AG04449 (cell line): ENCODE results near the gene RABGAP1.
A peak's percentile ranks its signal among the peaks of the same experiment; 100 is the strongest.

Source experiments
- CTCF ChIA-PET: fragments of 350-600 bp; formaldehyde crosslinking; extraction: SDS; loops from one replicate; lab custom pipeline; 2021; ENCODE audit warnings: antibody characterized with exemption; lab: Yijun Ruan, JAX
- POLR2A ChIA-PET: fragments of 400-600, 350-600 bp; formaldehyde crosslinking; extraction: SDS; loops from one replicate; lab custom pipeline; 2020; ENCODE audit warnings: antibody characterized with exemption, inconsistent platforms; lab: Yijun Ruan, JAX
- DNase-seq: peaks from one replicate; pipeline ENCODE4 v3.0.0-alpha.2; 2010; ENCODE audit warnings: low read depth, low spot score
- H3K4me3 ChIP-seq: 2 replicates; pipeline ENCODE4 v1.5.1; 2011; ENCODE audit warnings: low read depth, mild to moderate bottlenecking, control low read depth, low read length
- CTCF ChIP-seq: IDR thresholded peaks from one replicate; pipeline ENCODE4 v1.5.1; 2011; ENCODE audit warnings: mild to moderate bottlenecking, moderate library complexity, low read length, control low read depth, inconsistent platforms; ENCODE audit not compliant: insufficient read depth; ENCODE audit errors: missing control alignments

Gene RABGAP1

GRCh38 chr9:123073991-123074422 is 133.2 kb downstream of the RABGAP1 start:
- no peak for TF ChIP-seq CTCF
- H3K4me3 ChIP-seq = no peak overlapping the region
- CTCF ChIA-PET = interaction anchor here (1.0 to 13.9 kb wide), 4 partner anchors 8 to 279 kb away, joined by 3 to 288 read pairs (median 8); partner anchors contain the start of gene CRB2
- POLR2A ChIA-PET = no interaction called here
- DNase-seq = peak; percentile 93

- TF ChIP-seq CTCF = no peak
- peak overlapping the region; percentile 34 for H3K4me3 ChIP-seq
- no peak for DNase-seq
- ChIA-PET CTCF (interaction anchor here (2.0 to 13.9 kb wide), 2 partner anchors 10 to 278 kb away, joined by 8 to 288 read pairs; partner anchors contain the start of gene CRB2), POLR2A (no interaction called here)
Observed at GRCh38 chr9:123074628-123075027, 133.8 kb downstream of the RABGAP1 start.

GRCh38 chr9:123080444-123080843 is 139.6 kb downstream of the RABGAP1 start:
- no peak for DNase-seq
- no peak overlapping the region for H3K4me3 ChIP-seq
- ChIA-PET POLR2A (no interaction called here), CTCF (interaction anchor here (0.7 to 13.9 kb wide), 13 partner anchors 9 to 307 kb away, joined by 3 to 288 read pairs (median 4); partner anchors contain the start of gene CRB2)
- no peak for TF ChIP-seq CTCF

GRCh38 chr9:123081824-123082223 is 141.0 kb downstream of the RABGAP1 start:
- H3K4me3 ChIP-seq = no peak overlapping the region
- DNase-seq = no peak
- ChIA-PET CTCF (interaction anchor here (0.6 to 13.9 kb wide), 21 partner anchors 9 to 305 kb away, joined by 3 to 288 read pairs (median 4); partner anchors contain the start of genes CRB2 and ZBTB6), POLR2A (no interaction called here)
- TF ChIP-seq CTCF = peak; percentile 51

GRCh38 chr9:123083680-123084079 is 142.9 kb downstream of the RABGAP1 start:
- DNase-seq = no peak
- ChIA-PET CTCF (interaction anchor here (0.8 to 13.9 kb wide), 7 partner anchors 9 to 269 kb away, joined by 4 to 288 read pairs (median 35); partner anchors contain the start of gene CRB2), POLR2A (no interaction called here)
- no peak overlapping the region for H3K4me3 ChIP-seq
- TF ChIP-seq CTCF = no peak

GRCh38 chr9:123084256-123084655 is 143.4 kb downstream of the RABGAP1 start:
- POLR2A ChIA-PET = interaction anchor here (0.7 kb wide), 1 partner anchor 260 kb away, joined by 3 read pairs; no protein-coding TSS in a partner anchor
- CTCF ChIA-PET = interaction anchor here (0.8 to 13.9 kb wide), 5 partner anchors 8 to 268 kb away, joined by 4 to 288 read pairs (median 35); partner anchors contain the start of gene CRB2
- no peak for TF ChIP-seq CTCF
- H3K4me3 ChIP-seq = no peak overlapping the region
- no peak for DNase-seq
